Heart left ventricle (tissue), 13 donors: Measurements from ENCODE around the gene LRRC2.

ENCODE experiments used
- POLR2A ChIP-seq, 2 donors: fragments of 450-650 bp; IDR thresholded peaks; one replicate each; pipeline ENCODE4 v1.6.1; 2017; ENCODE audit warnings: antibody characterized with exemption in 2 of 2, mild to moderate bottlenecking in 2 of 2, moderate library complexity in 2 of 2
- TF ChIP-seq, protein P1 (sequence below), 12 donors: fragments of 200-600 bp; sonication (generic) in 4 of 12; IDR thresholded peaks; one replicate each; pipeline versions ENCODE4 v1.5.0 to v1.8.0; 2018 to 2022; ENCODE audit warnings: antibody characterized with exemption in 12 of 12, mild to moderate bottlenecking in 5 of 12
- donor health status: ischemic (EF 13 %, LVEDD 7.1; RV severe dilation, severe dysfunction).
- donor health status: DM: no; HTN: yes; CAD: no.
- donor health status: DM: no; HTN: no; CAD: no.
- donor health status: ischemic (EF 25% LVEDD 6.9; RV normal size, moderate dysfunction).
- donor health status: ischemic (EF 25% LVEDD 5.7; RV mildly dilated, moderate dysfunction).
- donor health status: ischemic (EF 35%, LVEDD 5.7; RV mildly dilated, moderate dysfunction).
- donor health status: nonischemic (EF 11% LVEDD 7.7; RV severe dilation, severe dysfunction).
- donor health status: DM: yes; HTN: yes; CAD: no.
- donor health status: PGD.
- donor health status: ischemic (EF 29% LVEDD 5.4; RV normal size, mild dysfunction).
- donor health status: nonischemic (EF 23%, LVEDD 6.1; RV moderate dilation, normal function).

DNA sequence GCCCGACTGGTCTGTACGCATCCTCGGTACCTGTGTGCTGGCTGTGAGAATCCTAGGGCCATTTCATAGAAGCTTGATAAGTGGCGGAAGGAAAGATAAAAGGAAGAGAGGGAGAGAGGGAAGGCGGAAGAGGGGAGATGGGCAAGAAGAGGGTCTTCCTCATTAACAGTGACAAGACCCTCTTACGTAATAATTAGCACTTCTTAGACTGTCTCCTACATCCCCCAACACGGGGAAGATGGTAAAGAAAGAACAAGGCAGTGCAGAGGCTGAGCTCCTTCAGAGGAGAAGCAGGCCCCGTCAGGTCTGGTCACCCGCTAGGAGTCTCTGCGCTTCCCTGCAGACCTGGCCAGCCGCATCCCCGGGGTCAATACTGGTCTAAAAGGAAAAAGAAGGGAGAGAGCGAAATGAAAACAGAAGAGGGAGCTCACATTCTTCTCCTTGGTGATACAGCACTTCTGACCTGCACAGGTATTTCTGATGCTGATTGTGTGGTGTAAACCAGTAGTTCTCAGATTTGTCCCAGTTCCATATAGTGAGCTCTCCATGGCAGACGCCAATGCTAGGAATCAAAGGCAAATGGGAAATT lies 27.3 kb upstream of the LRRC2 start:
- no peak for TF ChIP-seq POLR2A (IDR thresholded peaks at IDR 0.05)
- TF ChIP-seq, protein P1, sequence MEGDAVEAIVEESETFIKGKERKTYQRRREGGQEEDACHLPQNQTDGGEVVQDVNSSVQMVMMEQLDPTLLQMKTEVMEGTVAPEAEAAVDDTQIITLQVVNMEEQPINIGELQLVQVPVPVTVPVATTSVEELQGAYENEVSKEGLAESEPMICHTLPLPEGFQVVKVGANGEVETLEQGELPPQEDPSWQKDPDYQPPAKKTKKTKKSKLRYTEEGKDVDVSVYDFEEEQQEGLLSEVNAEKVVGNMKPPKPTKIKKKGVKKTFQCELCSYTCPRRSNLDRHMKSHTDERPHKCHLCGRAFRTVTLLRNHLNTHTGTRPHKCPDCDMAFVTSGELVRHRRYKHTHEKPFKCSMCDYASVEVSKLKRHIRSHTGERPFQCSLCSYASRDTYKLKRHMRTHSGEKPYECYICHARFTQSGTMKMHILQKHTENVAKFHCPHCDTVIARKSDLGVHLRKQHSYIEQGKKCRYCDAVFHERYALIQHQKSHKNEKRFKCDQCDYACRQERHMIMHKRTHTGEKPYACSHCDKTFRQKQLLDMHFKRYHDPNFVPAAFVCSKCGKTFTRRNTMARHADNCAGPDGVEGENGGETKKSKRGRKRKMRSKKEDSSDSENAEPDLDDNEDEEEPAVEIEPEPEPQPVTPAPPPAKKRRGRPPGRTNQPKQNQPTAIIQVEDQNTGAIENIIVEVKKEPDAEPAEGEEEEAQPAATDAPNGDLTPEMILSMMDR (IDR thresholded peaks at IDR 0.05) = no peak
